GM04503 (cell line): ENCODE measurements around the gene TTLL6.

Source experiments
- DNase-seq: peaks from one replicate; pipeline ENCODE4 v3.0.0-alpha.2; 2012; ENCODE audit warnings: low read depth

The TTLL6 gene

DNA sequence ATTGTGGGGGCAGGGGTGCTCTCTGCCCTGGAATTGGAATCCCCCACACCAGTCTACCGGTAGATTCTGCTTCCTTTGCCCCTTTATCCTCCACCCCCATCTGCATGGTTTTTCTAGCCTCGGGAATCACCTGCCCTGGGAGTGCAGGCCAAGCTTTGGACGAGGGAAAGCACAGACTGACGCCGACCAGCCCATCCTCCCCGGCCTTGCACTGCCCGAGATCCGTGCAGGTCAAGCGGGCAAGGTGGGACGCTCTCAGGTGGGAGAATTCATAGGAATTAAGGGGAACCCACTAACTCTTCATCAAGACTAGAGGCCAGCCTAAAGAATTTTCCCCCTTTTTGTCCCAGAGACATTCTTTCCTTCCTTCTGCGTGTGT is 78.6 kb downstream of the TTLL6 start:
- no peak for DNase-seq

DNA sequence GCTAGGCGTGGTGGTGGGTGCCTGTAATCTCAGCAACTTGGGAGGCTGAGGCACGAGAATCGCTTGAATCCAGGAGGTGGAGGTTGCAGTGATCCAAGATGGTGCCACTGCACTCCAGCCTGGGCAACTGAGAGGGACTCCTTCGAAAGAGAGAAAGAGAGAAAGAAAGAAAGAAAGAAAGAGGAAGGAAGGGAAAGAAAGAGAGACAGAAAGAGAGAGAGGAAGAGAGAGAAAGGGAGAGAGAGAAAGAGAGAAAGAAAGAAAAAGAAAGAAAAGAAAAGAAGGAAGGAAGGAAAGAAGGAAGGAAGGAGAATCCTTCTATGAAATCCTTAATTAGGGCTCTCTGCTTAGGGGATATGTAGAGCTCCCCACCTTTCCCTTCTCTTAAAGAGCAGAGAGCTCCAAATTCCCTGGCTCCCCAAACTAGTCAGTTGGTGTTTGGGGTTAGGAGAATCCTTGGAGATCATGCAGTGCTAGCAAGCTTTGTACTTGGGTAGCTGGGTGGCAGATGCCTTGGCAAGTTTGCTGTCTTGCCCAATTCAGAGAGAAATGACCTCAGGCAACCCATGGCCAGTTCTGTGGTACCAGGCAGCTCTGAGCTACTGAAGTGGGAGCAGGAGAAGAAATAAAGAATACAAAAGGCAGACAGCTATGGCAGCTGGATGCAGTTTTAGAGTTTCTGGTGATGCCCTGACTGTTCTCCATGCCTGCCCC is 79.5 kb downstream of the TTLL6 start:
- no peak for DNase-seq

DNA sequence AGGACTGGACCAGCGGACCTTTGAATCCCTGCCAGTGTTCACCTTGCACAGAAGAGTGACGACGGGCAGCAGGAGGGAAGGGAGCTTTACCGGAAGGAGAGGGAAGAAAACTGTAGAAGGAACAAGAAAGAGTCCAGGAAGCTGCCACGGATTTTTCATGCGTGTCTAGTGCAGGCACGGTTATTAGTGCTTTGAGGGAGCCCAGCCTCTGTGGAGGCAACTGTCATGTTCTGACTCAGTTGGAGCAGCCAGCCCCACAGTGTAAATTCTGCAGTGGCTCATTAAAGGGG is 82.0 kb downstream of the TTLL6 start:
- no peak for DNase-seq

DNA sequence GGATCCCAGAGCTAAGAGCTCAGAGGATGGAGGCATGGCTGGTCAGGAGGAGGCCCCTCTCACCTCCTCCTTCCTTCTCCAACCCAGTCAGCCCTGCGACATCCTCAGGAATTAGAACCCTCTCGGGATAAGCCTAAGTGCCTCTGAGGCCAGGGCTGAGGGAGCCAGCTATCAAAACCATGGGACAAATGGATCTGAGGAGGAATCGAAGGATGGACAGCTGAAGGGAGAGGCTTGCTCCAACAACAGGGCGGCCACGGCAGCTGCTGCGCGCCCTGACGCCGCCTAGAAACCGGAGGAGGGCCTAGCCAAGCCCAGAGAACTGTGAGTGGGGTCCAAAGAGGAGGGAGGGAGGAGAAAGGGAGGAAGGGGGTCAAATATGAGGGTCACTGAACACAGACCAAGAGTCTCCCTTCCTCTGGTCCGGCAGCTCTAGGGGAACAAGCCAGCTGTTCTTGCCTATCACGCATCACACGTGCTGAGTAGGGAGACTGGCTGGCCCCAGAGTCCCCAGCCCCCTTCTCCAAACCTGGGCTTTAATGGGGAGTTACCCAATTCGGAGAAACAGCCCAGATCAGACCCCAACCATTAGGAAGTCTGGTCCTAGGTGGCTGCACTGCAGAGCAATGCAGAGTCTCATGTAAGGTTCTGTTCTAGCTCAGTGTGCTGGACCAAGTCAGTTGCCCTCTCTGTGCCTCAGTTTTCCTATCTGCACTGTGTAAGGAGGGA is 82.5 kb downstream of the TTLL6 start:
- DNase-seq, result no peak

DNA sequence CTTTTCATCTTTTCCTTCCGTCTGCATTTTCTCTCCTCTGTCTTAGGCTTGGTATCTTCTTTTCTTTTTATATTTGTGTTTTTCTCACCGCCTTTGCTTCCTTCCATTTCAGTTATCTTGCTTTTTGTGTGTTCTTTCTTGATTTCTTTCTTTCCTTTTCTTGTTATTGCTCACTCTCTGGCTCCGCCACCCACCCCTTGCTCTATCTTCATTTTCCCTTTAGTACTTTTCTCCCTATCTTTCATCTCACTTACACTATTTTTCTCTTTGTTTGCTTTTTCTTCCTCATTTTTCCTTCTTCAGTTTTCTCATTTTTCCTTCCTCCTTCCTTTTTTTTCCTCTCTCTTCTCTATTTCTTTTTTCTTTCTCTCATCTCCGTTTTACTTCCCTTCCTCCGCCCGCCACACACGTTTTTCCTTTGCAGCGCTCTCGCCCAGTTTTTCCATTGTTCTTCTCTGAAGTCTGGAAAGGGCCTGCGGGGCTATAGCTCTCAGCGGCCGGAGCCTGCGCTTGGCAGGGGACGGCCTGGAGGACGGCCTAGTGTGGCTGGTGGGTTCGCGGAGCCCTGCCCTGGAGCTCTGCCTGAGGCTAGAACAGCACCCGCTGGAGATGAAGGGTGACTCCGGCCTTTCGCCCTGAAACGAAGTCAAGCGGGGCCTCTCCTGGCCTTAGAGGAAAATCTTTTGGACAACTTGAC is 83.2 kb downstream of the TTLL6 start:
- DNase-seq, result no peak

DNA sequence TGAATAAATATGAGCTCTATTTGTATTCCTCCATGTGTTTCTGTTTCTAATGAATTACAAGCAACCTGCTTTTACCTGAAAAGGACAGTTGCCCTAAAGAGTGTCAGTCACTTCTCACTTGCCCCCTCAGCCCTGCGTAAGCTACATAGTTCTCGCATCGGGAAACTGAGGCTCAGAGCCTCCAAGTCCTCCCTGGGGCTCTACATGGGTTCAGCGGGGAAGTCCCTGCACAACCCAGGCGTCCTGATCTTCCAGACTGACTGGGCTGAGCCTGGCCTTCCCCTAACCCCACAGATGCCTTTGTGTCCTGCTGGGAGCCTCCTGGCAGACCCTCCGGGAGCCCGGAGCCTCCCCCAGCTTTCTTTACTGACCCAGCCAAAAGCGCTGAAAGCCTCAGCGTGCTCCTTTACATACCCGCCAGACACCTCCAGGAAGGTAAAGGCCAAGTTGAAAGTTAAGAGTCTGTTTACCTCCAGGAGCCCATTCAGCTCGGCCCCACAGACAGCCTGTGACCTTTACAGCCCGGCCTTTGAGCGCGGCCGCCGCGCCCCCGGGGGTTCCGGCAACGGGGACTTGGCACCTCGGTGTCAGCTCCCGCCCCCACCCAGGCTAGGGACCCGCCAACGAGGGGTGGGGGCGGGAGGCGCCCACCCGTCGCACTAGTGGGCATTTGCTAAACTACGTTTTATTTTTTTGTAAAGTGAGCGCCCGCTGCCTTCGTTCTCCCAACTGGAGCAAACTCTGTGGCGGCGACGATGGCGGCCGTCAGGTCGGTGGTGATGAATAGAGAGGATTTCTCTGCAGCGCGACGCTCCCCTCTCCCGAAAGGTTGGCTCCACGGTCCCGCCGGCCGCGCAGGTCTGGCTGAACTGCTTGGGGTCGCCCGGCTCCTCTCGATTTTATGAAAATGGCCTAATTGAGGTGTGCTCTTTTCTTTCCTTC is 84.1 kb downstream of the TTLL6 start:
- no peak for DNase-seq

GRCh38 chr17:48731355-48731754 is 85.7 kb downstream of the TTLL6 start:
- DNase-seq, result no peak

- DNase-seq, result no peak
Measured at GRCh38 chr17:48730240-48730550, 86.8 kb downstream of the TTLL6 start.

- no peak for DNase-seq
Measured at GRCh38 chr17:48729335-48730239, 87.4 kb downstream of the TTLL6 start.

DNA sequence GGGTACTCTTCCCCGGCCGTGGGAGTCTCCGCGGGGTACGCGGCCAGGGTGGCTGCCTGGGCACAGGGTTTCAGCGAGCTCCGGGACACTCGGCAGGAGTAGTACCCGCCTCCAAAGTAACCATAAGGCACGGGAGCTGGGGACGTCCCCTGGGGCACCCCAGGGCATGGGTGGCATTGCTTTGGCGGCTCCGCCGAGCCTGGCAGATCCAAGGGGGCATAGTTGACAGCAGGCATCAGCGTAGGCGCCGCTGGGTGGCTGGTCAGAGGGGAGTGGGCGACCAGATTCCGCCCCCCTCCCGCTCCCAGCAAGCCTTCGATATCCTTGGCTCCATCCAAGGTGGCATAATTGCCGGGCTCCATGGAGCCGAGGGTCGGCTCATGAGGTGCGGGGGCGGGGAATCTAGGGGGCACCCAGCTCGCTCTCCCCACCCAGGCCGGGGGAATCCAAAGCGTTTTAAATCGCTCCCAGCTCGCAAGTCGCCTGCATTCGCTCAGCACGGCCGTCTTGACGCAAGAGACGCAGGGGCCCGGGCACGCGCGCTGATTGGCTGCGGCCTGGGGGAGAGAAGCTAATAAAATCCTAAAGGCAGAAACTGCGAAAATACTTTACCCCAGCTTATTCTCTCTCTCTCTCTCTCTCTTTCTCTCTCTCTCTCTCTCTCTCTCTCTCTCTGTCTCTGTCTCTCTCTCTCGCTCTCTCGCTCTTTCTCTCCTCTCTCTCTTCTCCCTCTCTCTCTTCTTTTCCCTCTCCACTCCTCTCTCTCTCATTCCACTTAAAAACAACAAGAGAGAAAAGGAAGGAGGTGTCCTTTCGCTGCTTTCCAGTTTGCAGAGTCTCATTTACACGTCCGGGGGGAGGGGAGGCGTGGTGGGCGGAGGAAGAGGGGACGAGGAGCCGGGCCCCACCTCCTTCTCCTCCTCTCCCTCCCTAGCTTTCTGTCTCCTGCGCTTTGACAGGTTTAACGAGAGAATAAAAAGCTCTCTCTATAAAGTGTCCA is 88.5 kb downstream of the TTLL6 start, which contains the start of gene HOXB13:
HOXB13 (minus strand) TSS at position 519 of the 1,000 bp plus-strand sequence; CDS start at position 362, 157 bp downstream.
- no peak for DNase-seq

GRCh38 chr17:48727415-48728175 is 89.4 kb downstream of the TTLL6 start:
- no peak for DNase-seq

DNA sequence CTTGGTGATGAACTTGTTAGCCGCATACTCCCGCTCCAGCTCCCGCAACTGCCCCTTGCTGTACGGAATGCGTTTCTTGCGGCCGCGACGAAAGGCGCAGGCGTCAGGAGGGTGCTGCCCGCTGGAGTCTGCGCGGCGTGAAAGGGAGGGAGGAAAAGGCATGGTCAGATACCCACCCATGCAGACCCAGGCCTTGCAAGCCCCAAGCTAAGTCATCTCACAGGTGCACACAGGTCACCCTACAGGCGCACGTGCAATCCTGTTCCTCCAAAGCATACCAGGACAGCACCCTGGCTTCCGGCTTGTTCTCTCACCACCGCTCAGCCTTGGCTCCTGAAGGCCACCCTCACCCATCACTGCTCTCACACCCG is 90.1 kb downstream of the TTLL6 start:
- no peak for DNase-seq

DNA sequence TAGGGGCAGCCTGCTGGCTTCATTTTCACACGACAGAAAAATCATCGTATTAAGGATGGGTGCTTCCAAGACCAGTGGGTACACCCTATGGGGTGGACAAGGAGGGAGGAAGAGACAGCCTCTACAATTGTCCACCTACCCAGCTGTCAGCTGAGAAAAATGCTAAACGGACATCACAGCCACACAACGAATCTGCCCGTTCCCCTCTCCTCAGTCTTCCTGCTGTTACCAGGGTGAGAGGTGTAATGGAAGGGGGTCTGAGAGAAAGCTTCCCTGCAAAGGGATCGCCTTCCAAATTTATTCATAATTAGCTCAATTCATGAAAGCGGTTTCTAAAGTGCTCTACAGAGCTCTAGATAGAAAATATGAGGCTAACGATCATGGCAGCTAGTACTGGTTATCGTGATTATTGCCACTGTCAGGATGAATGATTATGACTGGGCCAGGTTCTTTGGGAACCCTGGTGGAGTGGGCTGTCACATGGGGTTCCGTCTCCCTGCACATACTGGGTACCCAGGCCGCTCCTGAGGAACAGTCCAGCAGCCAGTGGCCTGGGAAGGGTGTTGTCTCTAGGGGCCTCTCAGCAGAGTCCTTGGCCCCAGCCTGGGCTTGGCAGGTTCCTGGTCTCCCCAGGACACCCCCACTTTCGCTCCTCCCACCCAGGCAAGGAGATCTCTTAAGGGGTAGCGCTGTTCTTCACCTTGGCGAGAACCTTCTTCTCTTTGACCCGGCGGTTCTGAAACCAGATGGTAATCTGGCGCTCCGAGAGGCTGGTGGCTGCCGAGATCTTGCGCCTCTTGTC is 90.7 kb downstream of the TTLL6 start:
- DNase-seq, result no peak

DNA sequence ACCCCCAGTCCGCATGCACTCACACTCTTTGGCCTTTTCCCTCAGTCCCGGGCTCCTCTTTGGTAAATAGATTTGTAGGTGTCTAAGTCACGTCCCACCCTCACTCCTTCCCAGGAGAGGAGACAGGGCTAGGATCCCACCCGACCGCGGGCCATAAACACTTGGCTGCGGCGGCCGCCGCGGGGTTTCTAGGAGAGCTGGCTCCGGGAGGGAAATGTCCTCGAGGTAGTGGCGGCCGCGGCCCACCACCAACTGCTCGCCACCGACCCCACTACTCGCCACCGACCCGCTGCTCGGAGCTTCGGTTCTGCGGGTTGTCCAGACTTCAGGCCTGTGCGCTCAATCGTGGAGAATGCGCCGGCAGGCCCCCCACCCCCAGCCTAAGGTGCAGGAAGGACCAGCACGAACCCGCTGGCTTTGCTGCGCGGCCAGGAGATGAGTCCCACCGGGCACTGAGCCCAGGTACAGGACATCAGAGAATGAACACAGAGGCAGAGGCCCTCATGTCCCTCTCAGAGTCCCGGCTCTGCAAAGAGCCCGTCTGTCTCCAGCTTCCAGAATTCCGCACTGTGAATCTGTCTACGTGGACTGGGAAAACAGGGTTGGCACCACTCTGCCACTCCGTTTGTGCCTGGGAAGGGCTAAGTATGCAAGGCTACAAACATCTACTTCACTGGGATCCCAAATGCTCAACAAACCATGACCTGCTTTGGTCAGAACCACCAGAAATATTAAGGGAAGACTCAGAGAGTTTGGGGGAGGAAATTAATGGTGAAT is 91.6 kb downstream of the TTLL6 start:
- DNase-seq, result no peak

GRCh38 chr17:48725004-48725287 is 92.1 kb downstream of the TTLL6 start:
- no peak for DNase-seq

DNA sequence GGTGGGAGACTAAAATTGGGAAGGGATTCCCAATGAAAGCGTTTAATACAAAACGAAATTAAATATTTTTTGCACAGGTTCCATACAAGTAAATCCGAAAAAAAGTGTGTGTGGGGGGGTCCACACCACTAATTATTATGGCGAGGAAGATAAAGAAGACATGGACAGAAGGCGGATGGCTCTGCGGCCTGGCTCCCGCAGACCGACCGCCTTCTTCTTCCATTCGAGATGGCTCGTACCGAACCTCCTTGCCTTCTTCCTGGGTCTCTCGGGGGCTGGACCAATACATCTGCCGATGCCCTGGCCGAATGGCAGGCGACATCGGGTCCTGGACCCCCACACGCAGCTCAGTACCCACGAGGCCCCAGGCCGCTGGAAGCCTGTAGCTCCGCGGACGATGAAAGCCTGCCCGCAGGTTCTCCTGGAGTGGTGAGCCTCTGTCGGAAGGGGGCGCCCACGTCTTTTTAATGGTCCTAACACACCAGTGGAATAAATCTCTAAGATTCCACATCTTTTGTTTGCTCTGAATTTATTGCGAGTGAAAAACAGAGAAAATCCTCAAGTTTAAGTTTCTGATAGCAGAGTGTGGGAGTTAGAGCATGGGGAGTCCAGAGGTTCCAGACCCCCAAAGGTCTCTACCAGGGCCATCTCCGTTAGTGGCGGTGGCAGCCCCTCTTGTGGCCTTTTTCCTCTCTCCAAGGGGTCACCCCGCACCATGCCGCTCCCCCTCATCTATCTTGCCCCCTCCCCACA is 92.6 kb downstream of the TTLL6 start:
- DNase-seq, result no peak
